ENCODE results near the gene GPRC5D.

Gene GPRC5D

GRCh38 chr12:12947902-12948301 is 4.1 kb downstream of the GPRC5D start:
- Histone ChIP-seq H3K27me3 (ENCODE audit: control insufficient read depth, insufficient read depth, low read length) (no peaks in the 10 kb centered on the region), H3K4me3 (ENCODE audit: low read depth, low read length) (no peak overlapping the region), H3K36me3 (ENCODE audit: control insufficient read depth, insufficient read depth, low read length) (no peaks in the 10 kb centered on the region), H3K9ac (ENCODE audit: low read depth, low read length) (no peak overlapping the region), H3K4me1 (ENCODE audit: control insufficient read depth, insufficient read depth, low read length) (no peaks in the 10 kb centered on the region), H3K9me3 (ENCODE audit: control insufficient read depth, insufficient read depth, low read length) (no peaks in the 10 kb centered on the region)

- no peak overlapping the region for H3K4me3 ChIP-seq (ENCODE audit: low read depth, low read length)
- H3K36me3 ChIP-seq (ENCODE audit: control insufficient read depth, insufficient read depth, low read length), result no peaks in the 10 kb centered on the region
- no peaks in the 10 kb centered on the region for H3K27me3 ChIP-seq (ENCODE audit: control insufficient read depth, insufficient read depth, low read length)
- H3K9me3 ChIP-seq (ENCODE audit: control insufficient read depth, insufficient read depth, low read length), result no peaks in the 10 kb centered on the region
- no peak overlapping the region for H3K9ac ChIP-seq (ENCODE audit: low read depth, low read length)
- no peaks in the 10 kb centered on the region for H3K4me1 ChIP-seq (ENCODE audit: control insufficient read depth, insufficient read depth, low read length)
These were observed 5.1 kb downstream of the GPRC5D start for GRCh38 chr12:12946686-12947355.

GRCh38 chr12:12945591-12945990 is 6.4 kb downstream of the GPRC5D start:
- Histone ChIP-seq H3K9me3 (ENCODE audit: control insufficient read depth, insufficient read depth, low read length) (no peaks in the 10 kb centered on the region), H3K36me3 (ENCODE audit: control insufficient read depth, insufficient read depth, low read length) (no peaks in the 10 kb centered on the region), H3K27me3 (ENCODE audit: control insufficient read depth, insufficient read depth, low read length) (no peaks in the 10 kb centered on the region), H3K4me3 (ENCODE audit: low read depth, low read length) (no peak overlapping the region), H3K4me1 (ENCODE audit: control insufficient read depth, insufficient read depth, low read length) (no peaks in the 10 kb centered on the region), H3K9ac (ENCODE audit: low read depth, low read length) (no peak overlapping the region)

DNA sequence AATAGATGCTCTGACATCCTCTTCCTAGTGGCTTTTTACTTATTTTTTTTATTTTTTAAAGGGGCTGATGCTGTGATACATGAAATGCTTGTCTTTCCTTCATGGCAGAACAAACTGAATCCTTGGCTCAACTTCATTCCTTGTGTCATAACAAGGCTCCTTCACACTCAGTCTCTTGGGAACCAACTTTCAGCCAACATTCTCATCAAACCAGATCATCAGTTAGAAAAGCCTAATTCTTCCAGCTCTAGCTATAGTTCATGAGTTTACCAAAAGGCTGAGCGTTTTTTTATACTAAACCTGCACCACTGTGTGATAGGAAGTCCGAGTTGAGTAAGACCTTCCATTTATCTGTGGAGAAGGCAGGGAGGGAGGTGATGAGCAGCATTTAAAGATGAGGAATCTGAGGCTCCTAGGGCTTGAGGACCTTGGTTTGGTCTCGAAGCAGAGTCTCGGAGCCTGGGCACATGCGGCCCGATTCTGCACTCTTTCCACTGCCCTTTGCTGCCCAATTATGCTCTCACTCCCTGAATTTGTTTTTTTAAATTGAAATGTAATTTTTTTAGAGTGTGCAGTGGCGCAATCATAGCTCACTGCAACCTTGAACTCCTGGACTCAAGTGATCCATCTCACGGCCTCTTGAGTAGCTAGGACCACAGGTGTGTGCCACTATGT is 8.2 kb downstream of the GPRC5D start:
- Histone ChIP-seq H3K27me3 (ENCODE audit: control insufficient read depth, insufficient read depth, low read length) (no peaks in the 10 kb centered on the region), H3K36me3 (ENCODE audit: control insufficient read depth, insufficient read depth, low read length) (no peaks in the 10 kb centered on the region), H3K9me3 (ENCODE audit: control insufficient read depth, insufficient read depth, low read length) (no peaks in the 10 kb centered on the region), H3K9ac (ENCODE audit: low read depth, low read length) (no peak overlapping the region), H3K4me1 (ENCODE audit: control insufficient read depth, insufficient read depth, low read length) (no peaks in the 10 kb centered on the region), H3K4me3 (ENCODE audit: low read depth, low read length) (no peak overlapping the region)

DNA sequence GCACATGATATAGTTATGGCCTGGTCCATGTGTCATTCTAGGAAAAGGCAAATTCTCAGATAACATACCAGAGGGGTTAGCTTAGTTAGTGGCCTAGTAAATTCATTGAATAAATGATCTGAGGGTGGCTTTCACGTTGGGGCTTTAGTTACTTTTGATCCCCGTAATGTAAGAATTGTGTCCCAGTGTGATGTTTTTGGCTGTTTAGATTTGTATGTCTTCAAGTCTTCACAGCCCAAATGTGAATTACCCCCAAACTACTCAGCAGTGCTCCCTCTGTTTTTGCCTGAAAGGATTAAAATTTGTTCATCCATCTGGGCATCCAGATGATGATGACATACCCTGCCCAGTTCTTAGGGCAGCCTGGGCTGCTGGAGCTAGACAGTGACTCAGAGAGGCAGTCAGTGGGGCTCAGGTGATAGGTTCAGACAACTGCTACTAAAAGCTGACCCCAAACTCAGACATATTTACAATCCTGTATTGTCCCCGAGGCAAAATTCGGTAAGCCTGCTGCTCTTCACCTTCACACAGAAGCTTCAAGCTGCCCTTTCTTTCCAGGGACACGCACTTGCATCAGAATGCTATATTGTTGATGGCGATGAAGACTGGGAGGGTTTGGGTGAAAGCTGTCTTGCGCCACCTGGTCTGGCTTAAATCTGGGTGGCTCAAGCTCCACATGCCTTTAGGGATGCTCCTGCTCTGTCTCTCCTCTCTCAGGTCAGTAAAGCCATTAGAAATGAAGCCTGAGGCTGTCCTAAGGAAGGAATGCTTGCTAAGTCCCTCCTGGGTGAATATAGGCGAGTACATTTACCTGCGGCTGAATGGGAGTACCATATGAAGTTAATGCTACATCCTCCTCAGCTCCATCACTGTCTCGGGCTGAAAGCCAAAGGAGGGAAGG is 10.3 kb downstream of the GPRC5D start:
- no peak overlapping the region for H3K9ac ChIP-seq (ENCODE audit: low read depth, low read length)
- H3K9me3 ChIP-seq (ENCODE audit: control insufficient read depth, insufficient read depth, low read length), result no peaks in the 10 kb centered on the region
- no peaks in the 10 kb centered on the region for H3K36me3 ChIP-seq (ENCODE audit: control insufficient read depth, insufficient read depth, low read length)
- no peaks in the 10 kb centered on the region for H3K27me3 ChIP-seq (ENCODE audit: control insufficient read depth, insufficient read depth, low read length)
- H3K4me1 ChIP-seq (ENCODE audit: control insufficient read depth, insufficient read depth, low read length), result no peaks in the 10 kb centered on the region
- H3K4me3 ChIP-seq (ENCODE audit: low read depth, low read length), result no peak overlapping the region

GRCh38 chr12:12939888-12940287 is 12.1 kb downstream of the GPRC5D start:
- no peaks in the 10 kb centered on the region for H3K4me1 ChIP-seq (ENCODE audit: control insufficient read depth, insufficient read depth, low read length)
- H3K9ac ChIP-seq (ENCODE audit: low read depth, low read length), result no peak overlapping the region
- H3K27me3 ChIP-seq (ENCODE audit: control insufficient read depth, insufficient read depth, low read length), result no peaks in the 10 kb centered on the region
- H3K9me3 ChIP-seq (ENCODE audit: control insufficient read depth, insufficient read depth, low read length), result no peaks in the 10 kb centered on the region
- H3K36me3 ChIP-seq (ENCODE audit: control insufficient read depth, insufficient read depth, low read length), result no peaks in the 10 kb centered on the region
- H3K4me3 ChIP-seq (ENCODE audit: low read depth, low read length), result no peak overlapping the region

DNA sequence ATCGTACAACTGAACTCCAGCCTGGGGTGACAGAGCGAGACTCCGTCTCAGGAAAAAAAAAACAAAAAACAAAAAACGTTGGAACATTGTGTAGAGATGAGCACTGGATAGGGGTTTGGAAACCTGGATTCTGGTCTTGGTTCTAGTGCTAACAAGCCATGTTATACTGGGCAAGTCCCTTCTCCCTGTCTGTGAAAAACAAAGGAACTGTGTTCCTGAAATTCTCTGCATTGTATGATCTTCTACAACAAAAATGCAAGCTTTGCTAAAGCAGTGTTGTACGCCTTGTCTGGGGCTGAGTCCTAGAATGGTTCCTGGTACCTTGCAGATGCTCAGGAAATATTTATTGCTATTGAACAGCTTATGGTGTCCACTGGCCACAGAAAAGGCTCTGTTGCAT is 13.4 kb downstream of the GPRC5D start:
- H3K9me3 ChIP-seq (ENCODE audit: control insufficient read depth, insufficient read depth, low read length), result no peaks in the 10 kb centered on the region
- no peak overlapping the region for H3K9ac ChIP-seq (ENCODE audit: low read depth, low read length)
- no peaks in the 10 kb centered on the region for H3K4me1 ChIP-seq (ENCODE audit: control insufficient read depth, insufficient read depth, low read length)
- H3K4me3 ChIP-seq (ENCODE audit: low read depth, low read length), result no peak overlapping the region
- H3K36me3 ChIP-seq (ENCODE audit: control insufficient read depth, insufficient read depth, low read length), result no peaks in the 10 kb centered on the region
- no peaks in the 10 kb centered on the region for H3K27me3 ChIP-seq (ENCODE audit: control insufficient read depth, insufficient read depth, low read length)

DNA sequence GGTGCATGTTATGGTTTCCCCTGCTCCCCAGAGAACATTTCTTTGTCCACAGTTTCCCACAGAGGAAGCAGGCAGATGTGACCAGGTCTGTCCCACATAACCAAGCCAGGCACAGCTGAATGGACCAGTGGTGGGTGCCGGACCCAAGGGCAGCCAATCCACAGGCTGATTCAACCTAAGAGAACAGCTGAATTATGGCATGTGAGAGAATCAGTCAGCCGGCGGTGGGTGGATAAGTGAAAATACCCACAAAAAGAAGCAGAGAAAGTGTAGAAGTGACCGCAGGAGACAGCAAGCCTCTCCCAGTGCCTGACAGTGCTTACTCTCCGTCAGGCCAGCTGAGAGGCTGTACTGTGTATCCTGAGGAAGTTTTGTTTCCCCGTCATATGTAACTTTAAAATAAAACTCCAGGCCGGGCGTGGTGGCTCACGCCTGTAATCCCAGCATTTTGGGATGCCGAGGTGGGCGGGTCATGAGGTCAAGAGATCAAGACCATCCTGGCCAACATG is 14.9 kb downstream of the GPRC5D start:
- no peaks in the 10 kb centered on the region for H3K9me3 ChIP-seq (ENCODE audit: control insufficient read depth, insufficient read depth, low read length)
- no peaks in the 10 kb centered on the region for H3K36me3 ChIP-seq (ENCODE audit: control insufficient read depth, insufficient read depth, low read length)
- H3K4me3 ChIP-seq (ENCODE audit: low read depth, low read length), result no peak overlapping the region
- H3K9ac ChIP-seq (ENCODE audit: low read depth, low read length), result no peak overlapping the region
- H3K27me3 ChIP-seq (ENCODE audit: control insufficient read depth, insufficient read depth, low read length), result no peaks in the 10 kb centered on the region
- H3K4me1 ChIP-seq (ENCODE audit: control insufficient read depth, insufficient read depth, low read length), result no peaks in the 10 kb centered on the region

GRCh38 chr12:12934556-12934955 is 17.4 kb downstream of the GPRC5D start:
- Histone ChIP-seq H3K36me3 (ENCODE audit: control insufficient read depth, insufficient read depth, low read length) (no peaks in the 10 kb centered on the region), H3K4me1 (ENCODE audit: control insufficient read depth, insufficient read depth, low read length) (no peaks in the 10 kb centered on the region), H3K9me3 (ENCODE audit: control insufficient read depth, insufficient read depth, low read length) (no peaks in the 10 kb centered on the region), H3K4me3 (ENCODE audit: low read depth, low read length) (no peak overlapping the region), H3K27me3 (ENCODE audit: control insufficient read depth, insufficient read depth, low read length) (no peaks in the 10 kb centered on the region), H3K9ac (ENCODE audit: low read depth, low read length) (no peak overlapping the region)

DNA sequence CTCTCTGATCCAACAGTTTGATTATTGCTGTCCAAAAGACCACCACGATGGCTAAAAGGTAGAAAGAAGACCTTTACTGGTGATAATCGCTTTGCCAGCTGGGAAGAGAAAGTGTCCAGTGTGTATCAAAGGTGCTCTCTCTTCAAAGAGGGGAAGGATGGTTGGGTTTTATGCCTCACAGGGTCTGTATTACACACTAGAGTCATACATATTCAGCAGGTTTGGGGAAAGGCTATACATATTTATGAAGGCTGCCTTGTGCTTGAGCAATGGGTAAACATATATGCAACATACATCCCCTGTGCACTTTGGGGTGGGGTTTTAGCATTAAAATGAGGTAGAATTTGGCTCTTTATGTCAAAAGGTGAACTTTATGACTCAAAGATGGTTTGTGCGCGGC is 18.2 kb downstream of the GPRC5D start:
- Histone ChIP-seq H3K27me3 (ENCODE audit: control insufficient read depth, insufficient read depth, low read length) (no peaks in the 10 kb centered on the region), H3K9me3 (ENCODE audit: control insufficient read depth, insufficient read depth, low read length) (no peaks in the 10 kb centered on the region), H3K9ac (ENCODE audit: low read depth, low read length) (no peak overlapping the region), H3K4me3 (ENCODE audit: low read depth, low read length) (no peak overlapping the region), H3K4me1 (ENCODE audit: control insufficient read depth, insufficient read depth, low read length) (no peaks in the 10 kb centered on the region), H3K36me3 (ENCODE audit: control insufficient read depth, insufficient read depth, low read length) (no peaks in the 10 kb centered on the region)

DNA sequence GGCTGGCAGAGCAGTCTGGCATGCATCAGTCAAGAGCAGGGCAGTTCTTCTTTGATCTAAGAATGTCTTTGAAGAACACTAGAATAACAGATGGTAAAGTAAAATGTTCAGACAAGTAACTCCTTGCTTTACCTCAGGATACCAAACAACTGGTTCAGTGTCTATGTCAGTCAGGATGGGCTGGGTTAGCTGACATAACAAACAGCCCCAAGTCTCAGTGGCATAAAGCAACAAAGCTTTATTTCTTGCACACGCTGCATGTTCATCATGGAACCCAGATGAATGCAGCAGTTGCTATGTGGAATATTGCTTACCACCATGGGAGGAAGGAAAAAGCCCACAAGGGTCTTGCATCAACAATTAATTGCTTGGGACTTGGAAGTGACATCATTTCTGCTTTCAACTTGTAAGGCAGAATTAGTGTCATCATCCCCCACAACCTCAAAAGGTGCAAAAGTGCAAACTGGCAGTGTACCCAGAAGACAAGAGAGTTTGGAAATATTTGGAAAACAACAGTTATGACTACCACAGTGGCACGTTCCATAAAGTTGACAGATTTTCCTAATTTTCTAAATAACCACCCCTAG is 21.2 kb downstream of the GPRC5D start:
- H3K9me3 ChIP-seq (ENCODE audit: control insufficient read depth, insufficient read depth, low read length), result no peaks in the 10 kb centered on the region
- H3K4me1 ChIP-seq (ENCODE audit: control insufficient read depth, insufficient read depth, low read length), result no peaks in the 10 kb centered on the region
- H3K9ac ChIP-seq (ENCODE audit: low read depth, low read length), result no peak overlapping the region
- no peaks in the 10 kb centered on the region for H3K36me3 ChIP-seq (ENCODE audit: control insufficient read depth, insufficient read depth, low read length)
- H3K27me3 ChIP-seq (ENCODE audit: control insufficient read depth, insufficient read depth, low read length), result no peaks in the 10 kb centered on the region
- no peak overlapping the region for H3K4me3 ChIP-seq (ENCODE audit: low read depth, low read length)

Data from iPS-15b (cell line).